ES-I3 (cell line): ENCODE results near the gene SRPX.

ENCODE experiments used
- H3K36me3 ChIP-seq: 2 replicates; pipeline ENCODE4 v1.6.1; 2013; ENCODE audit warnings: mild to moderate bottlenecking, low read length, control low read depth, moderate library complexity; ENCODE audit not compliant: insufficient read depth
- H3K4me1 ChIP-seq: 2 replicates; pipeline ENCODE4 v1.6.1; 2013; ENCODE audit warnings: mild to moderate bottlenecking, control low read depth, low read length; ENCODE audit not compliant: insufficient read depth
- H3K9ac ChIP-seq: 2 replicates; pipeline ENCODE4 v1.6.1; 2013; ENCODE audit warnings: low read depth, mild to moderate bottlenecking, low read length, moderate library complexity
- H3K9me3 ChIP-seq: 2 replicates; pipeline ENCODE4 v1.6.1; 2013; ENCODE audit warnings: mild to moderate bottlenecking, low read length, moderate library complexity; ENCODE audit not compliant: control insufficient read depth, insufficient read depth

Gene SRPX, protein sequence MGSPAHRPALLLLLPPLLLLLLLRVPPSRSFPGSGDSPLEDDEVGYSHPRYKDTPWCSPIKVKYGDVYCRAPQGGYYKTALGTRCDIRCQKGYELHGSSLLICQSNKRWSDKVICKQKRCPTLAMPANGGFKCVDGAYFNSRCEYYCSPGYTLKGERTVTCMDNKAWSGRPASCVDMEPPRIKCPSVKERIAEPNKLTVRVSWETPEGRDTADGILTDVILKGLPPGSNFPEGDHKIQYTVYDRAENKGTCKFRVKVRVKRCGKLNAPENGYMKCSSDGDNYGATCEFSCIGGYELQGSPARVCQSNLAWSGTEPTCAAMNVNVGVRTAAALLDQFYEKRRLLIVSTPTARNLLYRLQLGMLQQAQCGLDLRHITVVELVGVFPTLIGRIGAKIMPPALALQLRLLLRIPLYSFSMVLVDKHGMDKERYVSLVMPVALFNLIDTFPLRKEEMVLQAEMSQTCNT

DNA sequence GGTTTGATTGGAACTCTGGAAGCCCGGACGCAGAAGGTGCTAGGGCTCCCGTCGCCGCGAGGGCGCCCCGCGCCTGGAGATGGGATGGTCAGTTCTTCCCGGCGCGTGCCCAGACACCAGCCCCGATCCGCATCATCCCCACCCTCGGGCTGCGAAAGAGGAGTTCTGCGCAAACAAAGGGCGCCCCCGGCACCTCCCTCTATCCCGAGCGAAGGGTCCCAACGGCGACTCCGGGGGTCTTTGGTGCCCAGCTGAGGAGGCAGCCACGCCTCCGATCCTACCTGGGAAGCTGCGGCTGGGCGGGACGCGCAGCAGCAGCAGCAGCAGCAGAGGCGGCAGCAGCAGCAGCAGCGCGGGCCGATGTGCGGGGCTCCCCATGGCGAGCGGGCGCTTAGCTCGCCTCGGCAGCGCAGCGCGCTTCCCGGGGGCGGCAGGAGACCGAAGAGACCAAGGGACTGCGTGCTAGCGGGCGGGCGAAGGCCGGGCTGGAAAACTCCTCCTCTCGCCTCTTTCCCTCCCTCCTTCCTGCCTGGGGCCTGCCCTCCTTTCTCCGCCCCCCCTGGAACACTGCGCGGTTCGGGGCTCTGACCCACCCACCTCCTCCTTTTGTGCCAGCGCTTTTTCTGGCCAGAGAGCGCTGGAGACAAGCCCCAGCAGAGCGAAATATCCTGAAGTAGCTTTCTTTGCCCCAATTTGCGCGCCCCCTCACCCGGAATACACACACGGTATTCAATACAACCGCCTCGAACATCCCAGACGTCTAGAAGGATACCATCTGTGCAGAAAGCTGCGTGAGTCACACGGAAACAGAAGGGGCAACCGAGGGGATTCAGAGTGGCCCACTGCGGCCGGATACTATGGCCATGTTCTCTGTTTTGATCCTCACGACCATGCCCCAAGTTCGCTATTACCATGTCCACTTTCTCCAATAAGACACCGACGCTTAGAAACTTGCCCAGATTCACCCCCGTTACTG lies at the start of gene SRPX:
TSS of gene SRPX (minus strand) at position 457 of the 976 bp plus-strand sequence. CDS start at position 378, 79 bp downstream.
- H3K9me3 ChIP-seq = no peaks in the 10 kb centered on the region
- H3K4me1 ChIP-seq = peaks cover 4% of the 10 kb centered on the region; the same call in 1 of the 2 replicates
- H3K9ac ChIP-seq = peak within 1 kb of the TSS; percentile 85
- H3K36me3 ChIP-seq = no peaks in the 10 kb centered on the region

DNA sequence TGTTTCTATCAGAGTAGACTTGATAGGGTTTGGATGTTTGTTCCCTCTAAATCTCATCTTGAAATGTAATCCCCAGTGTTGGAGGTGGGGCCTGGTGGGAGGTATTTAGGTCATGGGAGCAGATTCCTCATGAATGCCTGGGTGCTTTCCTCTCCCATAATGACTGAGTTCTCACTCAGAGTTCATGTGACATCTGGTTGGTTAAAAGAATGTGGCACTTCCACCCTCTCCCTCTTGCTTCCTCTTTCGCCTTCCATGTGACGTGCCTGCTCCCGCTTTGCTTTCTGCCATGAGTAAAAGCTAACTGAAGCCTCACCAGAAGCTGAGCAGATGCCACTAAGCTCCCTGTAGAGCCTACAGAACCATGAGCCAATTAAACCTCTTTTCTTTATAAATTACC lies 47.3 kb upstream of the SRPX start:
- H3K4me1 ChIP-seq = no peaks in the 10 kb centered on the region
- no peaks in the 10 kb centered on the region; the same call in 1 of the 2 replicates for H3K9me3 ChIP-seq
- no peak overlapping the region for H3K9ac ChIP-seq
- H3K36me3 ChIP-seq = no peaks in the 10 kb centered on the region

- H3K9me3 ChIP-seq = no peaks in the 10 kb centered on the region
- H3K9ac ChIP-seq = no peak overlapping the region
- H3K4me1 ChIP-seq = no peaks in the 10 kb centered on the region
- no peaks in the 10 kb centered on the region for H3K36me3 ChIP-seq
Observed at GRCh38 chrX:38262715-38263620, 42.3 kb upstream of the SRPX start.

DNA sequence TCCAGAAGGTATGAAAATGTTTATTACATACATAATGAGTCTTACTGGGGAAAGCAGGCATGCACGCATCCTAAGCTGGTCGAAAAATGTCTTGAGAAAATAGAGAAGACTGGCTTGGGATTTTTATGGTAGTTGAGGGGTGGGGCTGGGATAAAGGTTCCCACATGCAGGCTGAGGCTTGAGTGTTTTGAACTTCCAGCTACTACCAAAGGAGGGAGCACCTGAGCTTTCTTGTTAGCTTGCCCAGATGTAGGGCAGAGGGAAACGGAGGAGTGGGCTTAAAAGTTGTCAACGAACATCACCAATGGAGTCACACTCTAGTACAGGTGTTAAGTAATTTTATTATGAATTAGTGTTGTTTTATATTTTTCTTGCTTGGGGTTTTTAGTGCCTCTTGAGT lies 39.6 kb upstream of the SRPX start:
- Histone ChIP-seq H3K4me1 (no peaks in the 10 kb centered on the region), H3K36me3 (no peaks in the 10 kb centered on the region), H3K9me3 (no peaks in the 10 kb centered on the region), H3K9ac (no peak overlapping the region)

- no peaks in the 10 kb centered on the region for H3K9me3 ChIP-seq
- no peaks in the 10 kb centered on the region for H3K4me1 ChIP-seq
- no peaks in the 10 kb centered on the region for H3K36me3 ChIP-seq
- no peak overlapping the region for H3K9ac ChIP-seq
Observed at GRCh38 chrX:38256019-38256418, 35.3 kb upstream of the SRPX start.

GRCh38 chrX:38249965-38250364 lies 29.3 kb upstream of the SRPX start:
- H3K9ac ChIP-seq = no peak overlapping the region
- H3K9me3 ChIP-seq = peaks cover 3% of the 10 kb centered on the region; the same call in 1 of the 2 replicates
- no peaks in the 10 kb centered on the region for H3K36me3 ChIP-seq
- H3K4me1 ChIP-seq = no peaks in the 10 kb centered on the region

DNA sequence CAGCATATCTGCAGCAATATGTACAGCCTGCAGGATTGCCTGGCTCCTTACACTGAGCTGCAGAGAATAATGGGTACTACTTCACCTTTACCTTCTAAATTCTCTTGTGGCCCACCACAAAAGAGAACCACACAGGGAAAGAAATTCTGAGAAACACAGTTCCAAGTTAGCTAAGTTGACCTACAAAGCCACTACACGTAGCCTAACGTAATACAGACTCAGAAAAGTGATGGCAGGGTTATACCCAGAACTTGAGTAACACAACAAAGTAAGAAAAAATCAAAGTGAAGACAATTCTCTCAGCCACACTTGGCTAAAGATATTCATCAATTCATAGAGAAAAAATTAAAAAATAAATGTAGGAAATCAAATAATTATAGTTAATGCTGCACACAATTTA lies 26.4 kb upstream of the SRPX start:
- H3K9ac ChIP-seq = no peak overlapping the region
- H3K9me3 ChIP-seq = peaks cover 3% of the 10 kb centered on the region; the same call in 1 of the 2 replicates
- no peaks in the 10 kb centered on the region for H3K36me3 ChIP-seq
- no peaks in the 10 kb centered on the region for H3K4me1 ChIP-seq

- no peaks in the 10 kb centered on the region for H3K4me1 ChIP-seq
Observed at GRCh38 chrX:38240541-38240940, 19.9 kb upstream of the SRPX start.

DNA sequence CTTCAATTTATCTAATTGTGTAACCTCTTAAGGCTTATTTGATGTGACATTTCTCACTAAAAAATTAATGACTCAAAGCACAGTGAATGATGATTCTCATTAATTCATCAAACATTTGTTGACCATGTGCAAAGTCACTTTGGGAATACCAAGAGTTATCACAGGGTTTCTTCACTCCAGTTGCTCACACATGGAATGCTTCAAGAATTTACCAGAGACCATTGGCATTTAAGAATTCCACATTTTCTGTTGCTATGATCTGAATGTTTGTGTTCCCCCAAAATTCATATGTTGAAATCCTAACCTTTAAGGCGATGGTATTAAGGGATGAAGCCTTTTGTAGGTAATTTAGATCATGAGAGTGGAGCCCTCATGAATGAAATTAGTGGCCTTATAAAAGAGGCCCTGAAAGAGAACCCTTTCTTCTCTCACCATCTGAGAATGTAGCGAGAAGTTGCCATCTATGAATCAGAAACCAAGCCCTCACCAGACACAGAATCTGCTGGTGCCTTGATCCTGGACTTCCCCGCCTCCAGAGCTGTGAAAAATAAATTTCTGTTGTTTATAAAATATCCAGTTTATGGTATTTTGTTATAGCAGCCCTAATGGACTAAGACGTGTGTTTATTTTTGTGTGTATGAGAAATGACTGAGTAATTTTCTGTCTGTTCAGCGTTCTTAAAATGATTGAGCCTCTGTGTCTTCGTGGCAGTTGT lies 16.4 kb upstream of the SRPX start:
- Histone ChIP-seq H3K9ac (no peak overlapping the region), H3K36me3 (no peaks in the 10 kb centered on the region), H3K9me3 (no peaks in the 10 kb centered on the region), H3K4me1 (peaks cover 10% of the 10 kb centered on the region)

More at GRCh38 chrX:38240541-38240940, 19.9 kb upstream of the SRPX start:
- Histone ChIP-seq H3K9ac (no peak overlapping the region), H3K9me3 (peaks cover 3% of the 10 kb centered on the region; the same call in 1 of the 2 replicates), H3K36me3 (no peaks in the 10 kb centered on the region)

DNA sequence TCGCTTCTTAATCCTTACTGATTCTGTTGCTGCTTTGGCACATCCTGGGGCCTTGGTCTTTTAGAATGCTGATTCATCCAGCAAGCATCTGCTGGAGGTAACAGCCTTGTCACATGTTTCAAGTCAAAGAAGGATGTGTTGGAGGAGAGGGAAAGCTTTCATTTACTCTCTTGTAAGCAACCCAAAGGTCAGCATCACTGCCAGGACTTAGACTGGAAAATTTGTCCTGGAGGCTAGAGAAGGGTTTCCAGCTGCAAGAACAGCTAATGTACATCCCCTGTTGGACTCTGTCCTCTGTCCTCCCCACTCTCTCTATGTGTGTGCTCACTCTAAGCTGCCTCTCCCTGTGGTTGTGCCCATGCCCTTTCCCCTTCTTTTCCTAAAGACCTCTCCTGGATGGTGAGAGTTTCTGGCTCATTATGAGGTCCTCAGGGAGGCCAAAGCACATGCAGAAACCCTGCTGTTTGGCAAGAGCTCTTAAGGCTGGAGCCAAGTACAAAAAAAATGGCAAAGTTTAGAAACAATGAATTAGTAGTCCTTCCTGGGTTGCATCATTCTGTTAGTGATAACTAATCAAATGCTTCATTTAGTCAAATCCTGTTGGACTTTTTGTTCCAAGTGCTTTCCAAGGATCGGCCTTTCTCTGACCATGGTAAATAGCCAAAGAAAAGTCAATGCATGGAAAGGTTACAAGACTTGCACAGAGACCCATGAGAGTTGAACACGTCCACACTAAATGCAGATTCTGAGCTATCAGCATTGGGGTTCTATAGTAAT lies 13.4 kb upstream of the SRPX start:
- no peaks in the 10 kb centered on the region for H3K36me3 ChIP-seq
- H3K9ac ChIP-seq = no peak overlapping the region
- no peaks in the 10 kb centered on the region for H3K9me3 ChIP-seq
- H3K4me1 ChIP-seq = peaks cover 10% of the 10 kb centered on the region

DNA sequence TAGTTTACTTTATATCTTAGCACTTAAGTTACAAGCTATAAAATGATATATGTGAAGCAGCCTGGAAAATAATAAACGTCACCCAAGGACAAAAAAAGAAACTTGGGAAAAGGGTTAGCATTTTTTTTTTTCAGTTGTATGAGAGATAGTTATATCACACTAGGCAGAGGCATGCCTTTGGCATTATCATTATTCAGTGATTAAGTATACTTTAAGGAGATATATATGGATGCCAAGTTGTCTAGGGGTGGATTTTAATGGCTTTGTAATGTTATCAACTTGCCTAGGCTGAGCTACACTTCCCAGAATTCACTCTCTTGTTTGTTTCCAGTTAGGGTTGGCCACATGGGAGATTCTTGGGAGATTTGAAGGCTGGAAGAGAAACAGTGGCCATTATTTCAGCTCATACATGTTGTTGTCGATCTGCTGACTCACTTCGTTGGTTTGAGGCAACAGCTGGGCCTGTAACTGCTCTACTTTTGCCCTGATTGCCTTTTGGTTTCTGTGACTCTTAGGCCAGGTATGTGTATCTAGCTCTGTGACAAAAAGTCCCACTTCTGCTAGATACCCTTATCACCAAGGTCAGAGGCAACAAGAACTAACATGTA lies 11.5 kb upstream of the SRPX start:
- H3K36me3 ChIP-seq = no peaks in the 10 kb centered on the region
- no peaks in the 10 kb centered on the region for H3K9me3 ChIP-seq
- H3K4me1 ChIP-seq = peaks cover 21% of the 10 kb centered on the region
- no peak overlapping the region for H3K9ac ChIP-seq

GRCh38 chrX:38225093-38225492 lies 4.4 kb upstream of the SRPX start:
- Histone ChIP-seq H3K9me3 (no peaks in the 10 kb centered on the region), H3K9ac (peak overlapping the region; percentile 18; the same call in 1 of the 2 replicates), H3K4me1 (0 out of 2 replicates have a peak, but pooled peaks cover 11% of the 10 kb centered on the region), H3K36me3 (no peaks in the 10 kb centered on the region)
